GM21723 (cell line): Measurements from ENCODE around the gene DENND4C.
"Not testable (repeated sequence)": the region's sequence is repeated elsewhere in the genome, so short reads cannot be mapped to it uniquely, and the experiment has no call there.

ENCODE experiments used
- ATAC-seq: cut with Tn5 transposase; IDR thresholded peaks from one replicate; pipeline ENCODE4 v1.9.1; 2021; ENCODE audit warnings: mild to moderate bottlenecking, moderate library complexity; ENCODE audit not compliant: unreplicated experiment

DENND4C gene

GRCh38 chr9:19369107-19369506 lies 138.6 kb downstream of the DENND4C start:
- no peak for ATAC-seq

GRCh38 chr9:19371942-19372341 lies 141.4 kb downstream of the DENND4C start:
- no peak for ATAC-seq

- no peak for ATAC-seq
These were observed 142.1 kb downstream of the DENND4C start for GRCh38 chr9:19372567-19372966.

- no peak for ATAC-seq
These were observed 143.0 kb downstream of the DENND4C start for GRCh38 chr9:19373527-19373926.

- ATAC-seq: no peak
These were observed 145.0 kb downstream of the DENND4C start for GRCh38 chr9:19375538-19375937.

GRCh38 chr9:19376931-19377330 lies 146.4 kb downstream of the DENND4C start:
- no peak for ATAC-seq

GRCh38 chr9:19378164-19378563 lies 147.7 kb downstream of the DENND4C start:
- ATAC-seq: no peak

- no peak for ATAC-seq
These were observed 148.2 kb downstream of the DENND4C start for GRCh38 chr9:19378647-19379046.

GRCh38 chr9:19379283-19379682 lies 148.8 kb downstream of the DENND4C start:
- ATAC-seq: no peak

- ATAC-seq: peak; percentile 39
These were observed 149.2 kb downstream of the DENND4C start for GRCh38 chr9:19379697-19380046.

- ATAC-seq: no peak
These were observed 150.3 kb downstream of the DENND4C start for GRCh38 chr9:19380826-19381075.

- no peak for ATAC-seq
These were observed 151.2 kb downstream of the DENND4C start for GRCh38 chr9:19381656-19382055.

- ATAC-seq: not testable (repeated sequence)
These were observed 154.7 kb downstream of the DENND4C start for GRCh38 chr9:19385212-19385611.

- no peak for ATAC-seq
These were observed 155.5 kb downstream of the DENND4C start for GRCh38 chr9:19385786-19386501.

GRCh38 chr9:19386502-19387044 lies 156.1 kb downstream of the DENND4C start:
- no peak for ATAC-seq

- no peak for ATAC-seq
These were observed 156.8 kb downstream of the DENND4C start for GRCh38 chr9:19387317-19387716.

- ATAC-seq: not testable (repeated sequence)
These were observed 159.0 kb downstream of the DENND4C start for GRCh38 chr9:19389539-19389938.

- ATAC-seq: no peak
These were observed 167.4 kb downstream of the DENND4C start for GRCh38 chr9:19397845-19398244.

GRCh38 chr9:19403231-19403630 lies 172.7 kb downstream of the DENND4C start:
- ATAC-seq: not testable (repeated sequence)

GRCh38 chr9:19404283-19405075 lies 174.0 kb downstream of the DENND4C start:
- ATAC-seq: no peak

GRCh38 chr9:19405771-19406170 lies 175.3 kb downstream of the DENND4C start:
- ATAC-seq: no peak

GRCh38 chr9:19408316-19408692 lies 177.8 kb downstream of the DENND4C start:
- ATAC-seq: peak; percentile 16
